GM12875 (cell line): Measurements from ENCODE around the gene NCBP3.

Source experiments
- H3K4me3 ChIP-seq: one replicate; pipeline ENCODE4 v1.5.1; 2011; ENCODE audit warnings: low read depth, low read length, control low read depth
- TF ChIP-seq, protein P1 (sequence below): IDR thresholded peaks from 2 replicates; pipeline ENCODE4 v1.5.1; 2011; ENCODE audit warnings: low read depth, mild to moderate bottlenecking, control low read depth, inconsistent platforms, low read length, moderate library complexity, borderline replicate concordance; ENCODE audit not compliant: insufficient read depth

NCBP3 gene

DNA sequence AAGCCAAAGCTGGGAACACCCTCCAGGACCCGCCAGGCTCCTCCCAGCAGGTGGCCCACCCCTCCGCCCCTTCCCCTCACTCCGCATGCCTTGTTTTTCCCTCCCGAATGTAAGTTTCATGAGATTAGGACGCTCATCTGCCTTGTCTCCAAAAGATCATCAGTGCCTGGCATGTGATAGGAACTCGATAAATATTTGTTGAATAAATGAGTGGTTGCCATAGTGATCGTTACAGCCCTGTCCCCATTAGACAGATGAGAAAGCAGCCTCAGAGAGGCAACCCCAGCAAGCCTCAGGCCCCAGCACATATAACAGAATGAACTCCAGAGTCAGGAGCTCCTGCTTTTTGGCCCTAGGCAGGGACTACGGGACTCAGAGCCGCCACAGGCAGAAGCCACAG lies 41.8 kb upstream of the NCBP3 start:
- no peak overlapping the region for H3K4me3 ChIP-seq
- TF ChIP-seq, protein P1, sequence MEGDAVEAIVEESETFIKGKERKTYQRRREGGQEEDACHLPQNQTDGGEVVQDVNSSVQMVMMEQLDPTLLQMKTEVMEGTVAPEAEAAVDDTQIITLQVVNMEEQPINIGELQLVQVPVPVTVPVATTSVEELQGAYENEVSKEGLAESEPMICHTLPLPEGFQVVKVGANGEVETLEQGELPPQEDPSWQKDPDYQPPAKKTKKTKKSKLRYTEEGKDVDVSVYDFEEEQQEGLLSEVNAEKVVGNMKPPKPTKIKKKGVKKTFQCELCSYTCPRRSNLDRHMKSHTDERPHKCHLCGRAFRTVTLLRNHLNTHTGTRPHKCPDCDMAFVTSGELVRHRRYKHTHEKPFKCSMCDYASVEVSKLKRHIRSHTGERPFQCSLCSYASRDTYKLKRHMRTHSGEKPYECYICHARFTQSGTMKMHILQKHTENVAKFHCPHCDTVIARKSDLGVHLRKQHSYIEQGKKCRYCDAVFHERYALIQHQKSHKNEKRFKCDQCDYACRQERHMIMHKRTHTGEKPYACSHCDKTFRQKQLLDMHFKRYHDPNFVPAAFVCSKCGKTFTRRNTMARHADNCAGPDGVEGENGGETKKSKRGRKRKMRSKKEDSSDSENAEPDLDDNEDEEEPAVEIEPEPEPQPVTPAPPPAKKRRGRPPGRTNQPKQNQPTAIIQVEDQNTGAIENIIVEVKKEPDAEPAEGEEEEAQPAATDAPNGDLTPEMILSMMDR, result no peak

DNA sequence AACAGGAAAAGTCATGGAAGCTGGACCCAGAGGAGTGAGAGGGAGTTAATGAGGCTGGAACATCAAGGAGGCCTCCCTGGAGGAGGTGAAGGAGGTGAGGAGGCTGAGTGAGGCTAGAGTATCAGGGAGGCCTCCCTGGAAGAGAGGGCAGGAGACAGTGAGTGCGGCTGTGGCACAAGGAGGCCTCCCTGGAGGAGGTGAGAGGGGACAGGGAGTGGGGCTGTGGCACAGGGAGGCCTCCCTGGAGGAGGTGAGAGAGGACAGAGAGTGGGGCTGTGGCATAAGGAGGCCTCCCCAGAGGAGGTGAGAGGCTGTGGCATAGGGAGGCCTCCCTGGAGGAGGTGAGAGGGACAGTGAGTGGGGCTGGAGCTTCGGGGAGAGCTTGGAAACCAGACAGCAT lies 41.3 kb upstream of the NCBP3 start:
- H3K4me3 ChIP-seq, result no peak overlapping the region
- TF ChIP-seq, protein P1, result no peak

- H3K4me3 ChIP-seq, result no peak overlapping the region
- TF ChIP-seq, protein P1, result no peak
These were observed 40.7 kb upstream of the NCBP3 start for GRCh38 chr17:3886776-3887175.

- TF ChIP-seq, protein P1, result no peak
- H3K4me3 ChIP-seq, result no peak overlapping the region
These were observed 39.9 kb upstream of the NCBP3 start for GRCh38 chr17:3885970-3886369.

- no peak overlapping the region for H3K4me3 ChIP-seq
- TF ChIP-seq, protein P1, result no peak
These were observed 39.2 kb upstream of the NCBP3 start for GRCh38 chr17:3885271-3885670.

- TF ChIP-seq, protein P1, result no peak
These were observed 38.1 kb upstream of the NCBP3 start for GRCh38 chr17:3884188-3884587.

DNA sequence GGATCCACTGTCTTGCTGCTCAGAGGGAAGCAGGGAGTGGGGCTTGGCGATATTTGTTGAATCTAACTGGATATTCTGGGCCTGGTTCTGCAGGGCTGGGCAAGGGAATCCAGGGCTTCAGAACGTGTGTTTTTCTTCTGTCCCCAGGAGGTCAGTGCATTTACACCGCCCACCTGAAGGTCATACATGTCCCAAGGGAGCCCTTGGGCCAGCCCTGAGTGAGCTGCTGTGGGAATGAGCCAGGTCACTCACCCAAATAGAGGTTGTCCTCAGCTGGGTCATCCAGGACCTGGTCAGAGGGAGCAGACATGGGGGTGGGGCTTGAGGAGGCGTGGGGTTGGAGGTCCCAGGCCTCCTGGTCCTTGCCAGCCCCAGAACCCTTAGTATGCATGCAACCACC lies 36.2 kb upstream of the NCBP3 start:
- H3K4me3 ChIP-seq, result no peak overlapping the region
- TF ChIP-seq, protein P1, result no peak

More at GRCh38 chr17:3884188-3884587, 38.1 kb upstream of the NCBP3 start:
- H3K4me3 ChIP-seq, result no peak overlapping the region
